Measurements from ENCODE around the gene ZNF431. TPM values are rescaled to one million over a fixed set of nuclear protein-coding genes. Genes with fewer than 3 reads are reported as not detected.
"Not testable (repeated sequence)": the region's sequence is repeated elsewhere in the genome, so short reads cannot be mapped to it uniquely, and the experiment has no call there.

Gene ZNF431
- total RNA-seq, 2 donors from 2014 or later, result 20.9 to 21.0 TPM

- H3K4me3 Mint-ChIP-seq, result no peak overlapping the region
- H3K9me3 ChIP-seq (ENCODE audit: control insufficient read depth, low read length, poor library complexity, severe bottlenecking), result no peaks in the 10 kb centered on the region
- no peak for DNase-seq
- H3K27ac Mint-ChIP-seq, result no peak overlapping the region
- H3K27me3 Mint-ChIP-seq, result no peaks in the 10 kb centered on the region
- no peak for ATAC-seq
- no peaks in the 10 kb centered on the region for H3K36me3 Mint-ChIP-seq (ENCODE audit: low read depth)
- no peaks in the 10 kb centered on the region for H3K4me1 Mint-ChIP-seq
These were observed 12.7 kb upstream of the ZNF431 start for GRCh38 chr19:21128901-21129698.

DNA sequence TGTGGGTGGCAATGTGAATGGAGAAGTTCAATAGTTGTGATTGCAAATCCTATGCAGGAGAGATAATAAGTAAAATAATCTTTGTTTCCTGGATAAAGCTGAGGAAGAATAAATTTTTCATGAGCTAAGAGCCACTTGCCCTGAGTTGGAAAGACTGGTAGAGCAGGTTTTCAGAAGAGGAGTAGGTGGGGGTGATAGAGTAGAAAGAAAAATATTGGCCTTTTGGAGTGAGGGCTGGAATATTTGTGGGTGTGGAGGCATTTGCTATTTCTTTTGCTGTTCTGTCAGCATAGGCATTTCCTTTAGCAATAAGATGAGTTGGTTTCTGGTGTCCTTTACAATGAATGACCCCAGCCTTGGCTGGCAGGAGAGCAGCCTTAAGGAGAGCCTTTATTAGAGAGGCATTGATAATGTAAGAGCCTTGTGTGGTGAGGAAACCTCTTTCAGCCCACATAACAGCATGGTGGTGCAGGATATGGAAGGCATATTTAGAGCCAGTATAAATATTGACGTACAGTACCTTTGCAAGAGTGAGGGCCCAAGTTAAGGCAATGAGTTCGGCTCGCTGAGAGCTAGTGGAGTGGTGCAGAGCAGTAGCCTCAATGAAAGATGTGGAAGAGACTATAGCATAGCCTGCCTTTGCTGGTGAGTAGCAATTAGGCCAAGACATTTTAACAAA lies 11.6 kb upstream of the ZNF431 start:
- Mint-ChIP-seq H3K4me3 (no peak overlapping the region), H3K27ac (no peak overlapping the region), H3K4me1 (no peaks in the 10 kb centered on the region), H3K36me3 (ENCODE audit: low read depth) (peaks cover 3% of the 10 kb centered on the region), H3K27me3 (no peaks in the 10 kb centered on the region)
- DNase-seq (no peak), ATAC-seq (no peak)
- H3K9me3 ChIP-seq (ENCODE audit: control insufficient read depth, low read length, poor library complexity, severe bottlenecking), result no peaks in the 10 kb centered on the region

DNA sequence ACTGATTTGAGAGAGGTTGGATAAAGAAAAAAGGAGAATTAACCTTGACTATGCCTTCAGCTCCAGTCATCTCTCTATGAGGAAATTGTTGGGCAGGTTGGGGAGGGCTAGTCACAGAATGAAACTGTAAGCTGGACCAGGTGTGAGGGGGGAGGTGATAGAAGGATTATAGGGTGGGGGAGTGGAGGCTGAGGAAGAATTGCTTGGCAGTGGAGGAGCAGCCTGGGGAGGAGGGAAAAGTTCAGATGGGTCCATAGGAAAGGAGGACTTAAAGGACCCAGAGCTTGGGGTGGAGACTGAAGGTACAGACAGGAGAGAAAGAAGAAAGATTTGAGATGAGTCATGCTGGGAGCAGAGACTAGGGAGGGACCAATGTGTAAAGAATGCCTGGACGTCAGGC lies 8.2 kb upstream of the ZNF431 start:
- H3K27me3 Mint-ChIP-seq, result no peaks in the 10 kb centered on the region
- no peak for DNase-seq
- H3K9me3 ChIP-seq (ENCODE audit: control insufficient read depth, low read length, poor library complexity, severe bottlenecking), result no peaks in the 10 kb centered on the region
- no peak overlapping the region for H3K27ac Mint-ChIP-seq
- ATAC-seq, result no peak
- no peak overlapping the region for H3K4me3 Mint-ChIP-seq
- no peaks in the 10 kb centered on the region for H3K4me1 Mint-ChIP-seq
- peaks cover 3% of the 10 kb centered on the region for H3K36me3 Mint-ChIP-seq (ENCODE audit: low read depth)

DNA sequence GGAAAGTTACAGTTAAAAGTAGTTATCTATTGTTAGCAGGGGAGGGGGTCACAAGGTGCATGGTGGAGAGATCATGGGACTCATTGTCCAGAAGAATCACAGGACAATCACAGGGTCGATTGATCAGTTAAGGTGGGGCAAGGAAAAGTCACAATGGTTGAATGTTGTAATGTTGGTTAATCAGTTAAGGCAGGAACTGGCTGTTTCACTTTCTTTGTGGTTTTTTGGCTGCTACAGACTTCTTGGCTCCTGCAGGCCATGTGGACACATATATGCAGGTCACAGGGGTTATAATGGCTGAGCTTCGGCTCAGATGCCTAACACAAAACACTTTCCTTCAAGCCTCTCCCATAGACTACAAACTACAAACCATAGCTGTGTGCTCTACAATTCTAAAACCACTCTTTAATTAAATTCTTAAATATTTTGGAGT lies 6.9 kb upstream of the ZNF431 start:
- Mint-ChIP-seq H3K36me3 (ENCODE audit: low read depth) (peaks cover 3% of the 10 kb centered on the region), H3K4me3 (no peak overlapping the region), H3K4me1 (no peaks in the 10 kb centered on the region), H3K27me3 (no peaks in the 10 kb centered on the region), H3K27ac (no peak overlapping the region)
- no peaks in the 10 kb centered on the region for H3K9me3 ChIP-seq (ENCODE audit: control insufficient read depth, low read length, poor library complexity, severe bottlenecking)
- no peak for DNase-seq
- ATAC-seq, result no peak

DNA sequence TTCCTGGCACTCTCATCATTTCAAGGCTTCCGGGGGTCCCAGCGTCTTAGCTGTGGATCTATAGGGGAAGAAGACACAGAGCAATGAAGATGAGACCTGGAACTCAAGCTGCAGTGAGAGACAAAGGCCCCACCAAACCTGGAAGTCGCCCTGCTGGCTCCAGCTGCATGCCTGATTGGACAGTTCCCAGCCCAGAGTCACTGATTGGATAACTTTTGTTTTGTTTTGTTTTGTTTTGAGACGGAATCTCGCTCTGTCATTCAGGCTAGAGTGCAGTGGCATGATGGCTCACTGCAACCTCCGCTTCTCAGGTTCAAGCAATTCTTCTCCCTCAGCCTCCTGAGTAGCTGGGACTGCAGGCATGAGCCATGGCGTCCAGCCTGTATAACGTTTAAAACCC lies 6.4 kb upstream of the ZNF431 start:
- DNase-seq (no peak), ATAC-seq (no peak)
- Mint-ChIP-seq H3K27me3 (no peaks in the 10 kb centered on the region), H3K36me3 (ENCODE audit: low read depth) (peaks cover 3% of the 10 kb centered on the region), H3K27ac (no peak overlapping the region), H3K4me3 (no peak overlapping the region), H3K4me1 (no peaks in the 10 kb centered on the region)
- H3K9me3 ChIP-seq (ENCODE audit: control insufficient read depth, low read length, poor library complexity, severe bottlenecking), result no peaks in the 10 kb centered on the region

DNA sequence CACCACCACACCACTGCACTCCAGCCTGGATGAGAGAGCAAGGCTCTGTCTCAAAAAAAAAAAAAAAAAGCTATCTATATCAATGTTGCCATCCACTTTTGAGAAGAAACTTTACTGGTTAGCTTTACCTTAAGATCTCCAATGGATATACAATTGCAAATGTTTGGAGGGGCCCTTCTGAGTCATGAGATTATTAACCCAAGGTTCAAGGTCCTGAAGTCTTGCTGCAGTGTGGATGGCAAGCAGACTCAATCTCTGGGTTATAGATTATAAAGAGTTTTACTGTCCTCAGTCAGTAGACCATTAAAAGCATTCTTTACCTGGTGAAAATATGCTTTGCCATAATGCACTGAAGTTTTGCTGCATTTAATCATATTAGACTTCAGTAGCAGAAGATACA lies 3.7 kb upstream of the ZNF431 start:
- H3K27ac Mint-ChIP-seq, result no peak overlapping the region
- DNase-seq (no peak), ATAC-seq (no peak)
- no peaks in the 10 kb centered on the region for H3K27me3 Mint-ChIP-seq
- peaks cover 3% of the 10 kb centered on the region for H3K36me3 Mint-ChIP-seq (ENCODE audit: low read depth)
- no peak overlapping the region for H3K4me3 Mint-ChIP-seq
- peaks cover 11% of the 10 kb centered on the region for H3K4me1 Mint-ChIP-seq
- H3K9me3 ChIP-seq (ENCODE audit: control insufficient read depth, low read length, poor library complexity, severe bottlenecking), result no peaks in the 10 kb centered on the region

DNA sequence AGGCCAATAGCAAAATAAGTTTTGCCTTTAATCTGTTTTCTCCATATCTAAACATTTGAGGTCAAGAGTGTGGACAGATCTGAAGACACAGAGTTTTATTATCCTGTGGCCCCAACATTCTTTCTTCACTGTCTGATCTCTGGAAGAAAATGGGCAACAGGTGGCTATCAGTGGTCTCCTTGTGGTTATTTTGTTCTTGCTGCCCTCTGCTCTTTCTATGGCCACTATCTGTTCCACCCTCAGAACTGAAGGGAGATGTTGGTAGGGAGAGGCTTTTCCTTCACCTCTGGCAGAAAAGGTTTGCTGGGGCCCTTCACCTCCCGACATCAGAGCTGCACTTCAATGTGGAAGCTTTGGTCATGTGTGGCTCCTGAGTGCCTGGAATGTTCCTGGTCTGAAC lies 834 bp upstream of the ZNF431 start:
- not testable (repeated sequence) for H3K27me3 Mint-ChIP-seq; H3K4me3 Mint-ChIP-seq; DNase-seq; H3K36me3 Mint-ChIP-seq (ENCODE audit: low read depth); H3K9me3 ChIP-seq (ENCODE audit: control insufficient read depth, low read length, poor library complexity, severe bottlenecking); H3K27ac Mint-ChIP-seq; ATAC-seq
- H3K4me1 Mint-ChIP-seq, result peaks cover 16% of the 10 kb centered on the region

GRCh38 chr19:21143428-21143827 lies 1.6 kb downstream of the ZNF431 start:
- H3K36me3 Mint-ChIP-seq (ENCODE audit: low read depth), result peaks cover 5% of the 10 kb centered on the region
- no peaks in the 10 kb centered on the region for H3K9me3 ChIP-seq (ENCODE audit: control insufficient read depth, low read length, poor library complexity, severe bottlenecking)
- ATAC-seq (no peak), DNase-seq (no peak)
- peaks cover 19% of the 10 kb centered on the region for H3K4me1 Mint-ChIP-seq
- peak overlapping the region; percentile 50 for H3K4me3 Mint-ChIP-seq
- H3K27me3 Mint-ChIP-seq, result no peaks in the 10 kb centered on the region
- H3K27ac Mint-ChIP-seq, result peak overlapping the region; percentile 98

GRCh38 chr19:21143854-21144253 lies 2.0 kb downstream of the ZNF431 start:
- H3K27me3 Mint-ChIP-seq, result no peaks in the 10 kb centered on the region
- no peak overlapping the region for H3K4me3 Mint-ChIP-seq
- no peaks in the 10 kb centered on the region for H3K9me3 ChIP-seq (ENCODE audit: control insufficient read depth, low read length, poor library complexity, severe bottlenecking)
- no peak for DNase-seq
- peaks cover 19% of the 10 kb centered on the region for H3K4me1 Mint-ChIP-seq
- ATAC-seq, result no peak
- H3K27ac Mint-ChIP-seq, result peak overlapping the region; percentile 98
- peaks cover 5% of the 10 kb centered on the region for H3K36me3 Mint-ChIP-seq (ENCODE audit: low read depth)

DNA sequence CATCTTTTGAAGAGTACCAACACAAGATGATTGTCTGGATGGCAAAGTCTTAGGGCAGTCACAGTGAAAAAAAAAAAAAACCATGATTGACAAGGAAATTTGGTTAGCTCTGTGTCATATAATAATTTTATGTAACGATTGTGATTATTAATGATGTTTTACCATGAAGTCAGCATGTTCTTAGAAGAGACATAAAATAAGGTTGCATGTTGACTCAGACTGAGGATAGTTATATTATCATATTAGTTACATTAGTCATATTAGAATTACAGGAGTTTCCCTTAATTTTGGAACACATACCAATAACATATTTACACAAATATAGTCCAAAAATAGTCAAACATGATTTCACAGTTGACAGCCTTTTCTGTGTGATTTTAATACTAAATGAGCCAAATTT lies 5.7 kb downstream of the ZNF431 start:
- H3K36me3 Mint-ChIP-seq (ENCODE audit: low read depth), result peaks cover 7% of the 10 kb centered on the region
- no peak overlapping the region for H3K4me3 Mint-ChIP-seq
- H3K9me3 ChIP-seq (ENCODE audit: control insufficient read depth, low read length, poor library complexity, severe bottlenecking), result no peaks in the 10 kb centered on the region
- DNase-seq (no peak), ATAC-seq (no peak)
- no peaks in the 10 kb centered on the region for H3K27me3 Mint-ChIP-seq
- H3K4me1 Mint-ChIP-seq, result peaks cover 16% of the 10 kb centered on the region
- H3K27ac Mint-ChIP-seq, result peak overlapping the region; percentile 6

- ATAC-seq, result no peak
- H3K9me3 ChIP-seq (ENCODE audit: control insufficient read depth, low read length, poor library complexity, severe bottlenecking), result no peaks in the 10 kb centered on the region
- DNase-seq, result no peak
- Mint-ChIP-seq H3K36me3 (ENCODE audit: low read depth) (peaks cover 7% of the 10 kb centered on the region), H3K27ac (peak overlapping the region; percentile 53), H3K4me3 (no peak overlapping the region), H3K27me3 (no peaks in the 10 kb centered on the region), H3K4me1 (peaks cover 8% of the 10 kb centered on the region)
These were observed 6.8 kb downstream of the ZNF431 start for GRCh38 chr19:21148681-21149080.

DNA sequence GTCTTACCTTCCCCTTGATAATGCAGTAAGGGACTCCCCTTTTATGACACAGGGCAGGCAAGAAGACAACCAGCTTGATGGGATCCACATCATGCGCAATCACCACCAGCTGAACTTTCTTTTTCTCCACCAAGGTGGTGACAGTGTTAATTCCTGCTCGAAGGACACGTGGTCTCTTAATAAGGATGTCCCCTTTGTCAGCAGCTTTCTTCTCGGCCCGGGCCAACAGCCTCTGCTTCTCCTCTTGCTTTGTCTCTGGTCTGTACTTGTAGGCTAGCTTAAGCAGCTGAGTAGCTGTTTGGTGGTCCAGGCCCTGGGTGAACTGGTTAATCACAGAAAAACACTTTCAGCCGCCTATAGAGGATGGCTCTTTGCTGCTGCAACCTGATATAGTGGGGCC lies 8.0 kb downstream of the ZNF431 start:
- no peak overlapping the region for H3K27ac Mint-ChIP-seq
- ATAC-seq, result no peak
- no peak for DNase-seq

DNA sequence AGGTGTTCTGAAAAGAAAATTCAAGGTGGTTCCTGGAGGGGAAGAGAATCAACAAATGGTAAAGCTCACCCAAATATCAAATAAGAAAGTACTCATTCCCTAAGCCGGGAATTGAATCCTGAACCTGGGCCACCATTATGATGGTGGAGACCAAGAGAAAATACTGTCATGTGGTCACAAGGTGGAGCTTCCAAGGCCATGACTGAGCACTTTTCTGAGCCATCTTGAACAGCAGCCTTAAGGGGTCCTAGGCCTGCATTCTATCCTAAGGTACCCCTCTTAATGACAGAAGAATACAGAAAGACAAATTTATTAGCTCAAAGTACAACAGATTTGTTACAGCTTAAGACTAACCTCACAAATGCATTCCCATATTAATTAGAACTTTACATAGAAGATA lies 9.6 kb downstream of the ZNF431 start:
- no peaks in the 10 kb centered on the region for H3K27me3 Mint-ChIP-seq
- H3K36me3 Mint-ChIP-seq (ENCODE audit: low read depth), result peaks cover 9% of the 10 kb centered on the region

More for the DNA sequence above, 8.0 kb downstream of the ZNF431 start:
- Mint-ChIP-seq H3K4me3 (no peak overlapping the region), H3K27me3 (no peaks in the 10 kb centered on the region), H3K36me3 (ENCODE audit: low read depth) (peaks cover 7% of the 10 kb centered on the region), H3K4me1 (peaks cover 8% of the 10 kb centered on the region)
- H3K9me3 ChIP-seq (ENCODE audit: control insufficient read depth, low read length, poor library complexity, severe bottlenecking), result no peaks in the 10 kb centered on the region

More for the DNA sequence above, 9.6 kb downstream of the ZNF431 start:
- peaks cover 12% of the 10 kb centered on the region for H3K4me1 Mint-ChIP-seq
- no peak for DNase-seq
- no peak for ATAC-seq
- no peak overlapping the region for H3K4me3 Mint-ChIP-seq
- no peak overlapping the region for H3K27ac Mint-ChIP-seq
- no peaks in the 10 kb centered on the region for H3K9me3 ChIP-seq (ENCODE audit: control insufficient read depth, low read length, poor library complexity, severe bottlenecking)

Measured in T-helper 17 cell (primary cell).